Activated CD8-positive, alpha-beta T cell treated with anti-CD3 and anti-CD28 coated beads for 36 hours (primary cell): ENCODE results near the gene ARHGAP32. TPM values are rescaled to one million over a fixed set of nuclear protein-coding genes. Genes with fewer than 3 reads are reported as not detected.

Source experiments
- ATAC-seq: fragments of 200-7000 bp; cut with Tn5 transposase; one replicate; pipeline ENCODE4 v1.10.0; 2021; ENCODE audit warnings: mild to moderate bottlenecking, moderate library complexity
- CTCF ChIA-PET: fragments of 350-600 bp; sonication (Branson Sonifier 250); formaldehyde crosslinking; loops from one replicate; lab custom pipeline; 2021; ENCODE audit warnings: antibody characterized with exemption; lab: Charles Lee
- POLR2A ChIA-PET: fragments of 350-600 bp; sonication (Branson Sonifier 250); formaldehyde crosslinking; loops from one replicate; lab custom pipeline; 2021; ENCODE audit warnings: antibody characterized with exemption; lab: Charles Lee
- DNase-seq: peaks from one replicate; pipeline ENCODE4 v3.0.0-alpha.2; 2020
- H3K27ac Mint-ChIP-seq: one replicate; pipeline ENCODE4 v1.8.0; 2021; ENCODE audit warnings: mild to moderate bottlenecking, mixed read lengths
- H3K27me3 Mint-ChIP-seq: one replicate; pipeline ENCODE4 v1.8.0; 2021; ENCODE audit warnings: mixed read lengths
- H3K36me3 Mint-ChIP-seq: one replicate; pipeline ENCODE4 v1.8.0; 2021; ENCODE audit warnings: low read depth, mixed read lengths
- H3K4me1 Mint-ChIP-seq: one replicate; pipeline ENCODE4 v1.8.0; 2021; ENCODE audit warnings: low read depth, mixed read lengths
- H3K4me3 Mint-ChIP-seq: one replicate; pipeline ENCODE4 v1.8.0; 2021; ENCODE audit warnings: mild to moderate bottlenecking, moderate library complexity, mixed read lengths
- H3K9me3 Mint-ChIP-seq: one replicate; pipeline ENCODE4 v1.8.0; 2021; ENCODE audit warnings: mixed read lengths
- intact Hi-C: fragments of 100-400 bp; cut with micrococcal nuclease; formaldehyde crosslinking; loops from one replicate; pipeline ENCODE4 v1.10.0; 2022
- total RNA-seq, 2 experiments: library from RNA; stranded (reverse); gene quantifications; one replicate each; pipeline ENCODE4 v1.2.3, GENCODE V29; 2021
- TF ChIP-seq, protein P1 (sequence below): fragments of 200-600 bp; IDR thresholded peaks from one replicate; pipeline ENCODE4 v1.8.0; 2022; ENCODE audit warnings: antibody characterized with exemption, mild to moderate bottlenecking

ARHGAP32 gene
- total RNA-seq, 2 experiments from 2014 or later, result 6.6 to 6.7 TPM

DNA sequence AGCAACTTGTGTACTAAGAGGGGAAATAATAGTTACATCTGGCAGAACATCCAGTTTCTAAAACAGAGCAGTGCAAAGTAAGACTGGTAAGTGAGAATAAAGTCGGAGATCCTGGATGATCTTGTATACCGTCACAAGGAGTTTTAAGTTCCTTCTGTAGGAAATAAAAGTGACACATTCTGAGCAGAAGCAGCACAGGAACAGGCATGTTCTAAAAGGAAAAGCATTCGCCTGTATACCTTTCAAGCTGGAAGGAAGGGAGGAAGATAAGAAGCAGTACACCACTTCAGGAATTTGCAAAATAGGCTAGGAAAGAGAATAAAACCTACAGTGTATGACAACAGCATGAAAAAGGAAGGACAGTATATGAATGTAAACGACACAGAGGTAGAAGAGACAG, 143.2 kb downstream of the ARHGAP32 start:
- Mint-ChIP-seq H3K9me3 (no peaks in the 10 kb centered on the region), H3K4me3 (no peak overlapping the region), H3K4me1 (no peaks in the 10 kb centered on the region), H3K27ac (no peak overlapping the region), H3K27me3 (no peaks in the 10 kb centered on the region), H3K36me3 (no peaks in the 10 kb centered on the region)
- POLR2A ChIA-PET, result no interaction called here
- CTCF ChIA-PET, result no interaction called here
- intact Hi-C loops, result no loop called here
- DNase-seq, result no peak
- TF ChIP-seq, protein P1, sequence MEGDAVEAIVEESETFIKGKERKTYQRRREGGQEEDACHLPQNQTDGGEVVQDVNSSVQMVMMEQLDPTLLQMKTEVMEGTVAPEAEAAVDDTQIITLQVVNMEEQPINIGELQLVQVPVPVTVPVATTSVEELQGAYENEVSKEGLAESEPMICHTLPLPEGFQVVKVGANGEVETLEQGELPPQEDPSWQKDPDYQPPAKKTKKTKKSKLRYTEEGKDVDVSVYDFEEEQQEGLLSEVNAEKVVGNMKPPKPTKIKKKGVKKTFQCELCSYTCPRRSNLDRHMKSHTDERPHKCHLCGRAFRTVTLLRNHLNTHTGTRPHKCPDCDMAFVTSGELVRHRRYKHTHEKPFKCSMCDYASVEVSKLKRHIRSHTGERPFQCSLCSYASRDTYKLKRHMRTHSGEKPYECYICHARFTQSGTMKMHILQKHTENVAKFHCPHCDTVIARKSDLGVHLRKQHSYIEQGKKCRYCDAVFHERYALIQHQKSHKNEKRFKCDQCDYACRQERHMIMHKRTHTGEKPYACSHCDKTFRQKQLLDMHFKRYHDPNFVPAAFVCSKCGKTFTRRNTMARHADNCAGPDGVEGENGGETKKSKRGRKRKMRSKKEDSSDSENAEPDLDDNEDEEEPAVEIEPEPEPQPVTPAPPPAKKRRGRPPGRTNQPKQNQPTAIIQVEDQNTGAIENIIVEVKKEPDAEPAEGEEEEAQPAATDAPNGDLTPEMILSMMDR, result no peak
- no peak for ATAC-seq

DNA sequence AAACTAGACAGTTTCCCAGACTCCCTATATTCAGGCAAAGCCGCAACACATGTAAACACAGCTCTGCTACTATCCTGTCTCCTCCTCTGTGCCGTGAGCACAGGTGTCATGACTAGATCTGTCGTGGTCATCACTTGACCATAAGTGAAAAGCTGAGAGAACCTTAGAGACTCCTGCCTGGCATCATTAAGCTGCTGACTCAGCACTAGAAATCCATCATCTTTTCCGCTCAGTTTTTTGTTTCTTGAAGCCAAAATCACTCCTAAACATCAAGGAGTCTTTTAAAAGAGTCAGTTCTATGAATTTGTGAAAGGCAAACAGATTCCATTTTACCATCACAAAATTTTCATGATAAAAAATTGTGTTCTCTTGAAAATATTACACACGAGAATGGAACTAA, 147.0 kb downstream of the ARHGAP32 start:
- ATAC-seq (no peak), DNase-seq (no peak)
- TF ChIP-seq, protein P1, result no peak
- POLR2A ChIA-PET, result no interaction called here
- Mint-ChIP-seq H3K9me3 (no peaks in the 10 kb centered on the region), H3K36me3 (no peaks in the 10 kb centered on the region), H3K27me3 (no peaks in the 10 kb centered on the region), H3K4me1 (no peaks in the 10 kb centered on the region), H3K27ac (no peak overlapping the region), H3K4me3 (no peak overlapping the region)
- intact Hi-C loops, result no loop called here
- CTCF ChIA-PET, result interaction anchor here (0.7 to 1.4 kb wide), 2 partner anchors 10 to 318 kb away, joined by 3 read pairs; no protein-coding TSS in a partner anchor

DNA sequence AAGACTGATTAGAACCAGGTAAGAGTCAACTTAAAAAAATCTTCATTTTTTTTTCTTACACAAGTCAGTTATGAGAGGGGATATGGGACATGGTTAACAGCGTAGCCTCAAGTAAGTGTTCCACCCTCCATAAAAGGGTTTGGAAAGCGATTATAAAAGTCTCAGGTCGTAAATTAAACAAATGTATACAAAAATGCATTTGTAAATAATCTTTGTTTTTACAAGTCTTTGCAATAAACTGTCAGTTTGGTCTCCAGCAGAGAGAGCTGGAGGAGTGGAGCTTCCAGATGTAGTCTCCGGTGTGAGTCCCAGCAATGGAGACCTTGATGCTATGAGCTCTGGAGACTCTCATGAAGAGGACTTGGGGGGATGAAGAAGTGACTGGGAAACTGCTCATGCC, 149.6 kb downstream of the ARHGAP32 start:
- no peak for DNase-seq
- TF ChIP-seq, protein P1, result no peak
- Mint-ChIP-seq H3K4me1 (no peaks in the 10 kb centered on the region), H3K9me3 (no peaks in the 10 kb centered on the region), H3K4me3 (no peak overlapping the region), H3K36me3 (no peaks in the 10 kb centered on the region), H3K27me3 (no peaks in the 10 kb centered on the region), H3K27ac (no peak overlapping the region)
- POLR2A ChIA-PET, result no interaction called here
- intact Hi-C loops, result no loop called here
- ATAC-seq, result no peak
- CTCF ChIA-PET, result no interaction called here

DNA sequence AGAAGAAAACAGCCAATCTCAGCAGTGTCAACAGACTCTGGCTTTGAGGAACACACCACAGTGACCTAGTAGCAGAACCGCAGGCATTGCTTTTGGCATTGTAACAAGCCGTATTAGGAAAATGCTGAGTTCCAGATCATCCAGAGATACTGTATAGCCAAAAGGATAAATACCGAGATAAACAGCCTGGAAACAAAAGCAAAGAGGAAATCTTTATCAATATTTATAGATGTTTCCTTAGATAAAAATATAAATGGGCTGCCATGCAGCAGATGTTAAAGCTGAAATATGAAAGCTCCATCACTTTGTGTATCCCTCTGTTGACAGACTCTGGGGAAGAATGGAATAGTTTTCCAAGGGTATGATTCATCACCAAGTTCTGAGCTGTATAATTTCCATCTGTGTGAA, 150.5 kb downstream of the ARHGAP32 start:
- Mint-ChIP-seq H3K27ac (no peak overlapping the region), H3K36me3 (no peaks in the 10 kb centered on the region), H3K4me3 (no peak overlapping the region), H3K9me3 (no peaks in the 10 kb centered on the region), H3K27me3 (no peaks in the 10 kb centered on the region), H3K4me1 (no peaks in the 10 kb centered on the region)
- POLR2A ChIA-PET, result no interaction called here
- ATAC-seq (no peak), DNase-seq (no peak)
- TF ChIP-seq, protein P1, result no peak
- intact Hi-C loops, result no loop called here
- CTCF ChIA-PET, result interaction anchor here (0.5 kb wide), 1 partner anchor 395 kb away, joined by 3 read pairs; no protein-coding TSS in a partner anchor

DNA sequence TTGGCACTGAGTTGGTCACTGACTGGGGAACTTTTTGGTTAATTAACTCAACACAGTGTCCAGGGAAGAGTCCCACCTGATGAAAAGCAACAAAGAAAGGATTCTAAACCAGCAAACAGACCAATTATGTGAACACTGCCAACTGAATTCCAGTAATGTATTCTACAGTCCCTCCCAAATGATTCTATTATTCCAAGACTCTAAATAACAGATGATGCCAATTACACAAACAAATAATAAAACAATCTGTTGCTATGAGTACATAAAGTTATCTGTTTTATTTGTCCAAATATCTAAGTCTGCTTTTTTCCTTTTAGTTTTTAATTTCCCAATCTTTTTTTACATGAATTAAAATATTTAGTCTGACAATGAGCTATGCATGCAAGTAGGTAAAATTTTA, 151.2 kb downstream of the ARHGAP32 start:
- Mint-ChIP-seq H3K9me3 (no peaks in the 10 kb centered on the region), H3K4me1 (no peaks in the 10 kb centered on the region), H3K27me3 (no peaks in the 10 kb centered on the region), H3K36me3 (no peaks in the 10 kb centered on the region), H3K27ac (no peak overlapping the region), H3K4me3 (no peak overlapping the region)
- ChIA-PET CTCF (no interaction called here), POLR2A (no interaction called here)
- intact Hi-C loops, result no loop called here
- ATAC-seq, result no peak
- TF ChIP-seq, protein P1, result no peak
- DNase-seq, result no peak
